BLaER1 (cell line): ENCODE results near the gene GPER1.

Experiments
- H3K27ac ChIP-seq: shearing (Covaris generic); formaldehyde crosslinking; 2 replicates; pipeline ENCODE4 v1.8.1; 2022
- H3K27me3 ChIP-seq: shearing (Covaris generic); formaldehyde crosslinking; 2 replicates; pipeline ENCODE4 v1.8.1; 2022
- H3K36me3 ChIP-seq: shearing (Covaris generic); formaldehyde crosslinking; 2 replicates; pipeline ENCODE4 v1.8.1; 2022
- H3K4me1 ChIP-seq: shearing (Covaris generic); formaldehyde crosslinking; 2 replicates; pipeline ENCODE4 v1.8.1; 2022
- H3K4me2 ChIP-seq: shearing (Covaris generic); formaldehyde crosslinking; 2 replicates; pipeline ENCODE4 v1.8.1; 2022
- H3K4me3 ChIP-seq: shearing (Covaris generic); formaldehyde crosslinking; 2 replicates; pipeline ENCODE4 v1.8.1; 2022
- H3K9ac ChIP-seq: shearing (Covaris generic); formaldehyde crosslinking; 2 replicates; pipeline ENCODE4 v1.8.1; 2022
- H3K9me3 ChIP-seq: shearing (Covaris generic); formaldehyde crosslinking; 2 replicates; pipeline ENCODE4 v1.8.1; 2022
- H4K20me1 ChIP-seq: shearing (Covaris generic); formaldehyde crosslinking; 2 replicates; pipeline ENCODE4 v1.8.1; 2022
- Cebpa-rat ChIP-seq: shearing (Covaris generic); IDR thresholded peaks from 2 replicates; pipeline ENCODE4 v1.8.1; 2022

Gene GPER1

GRCh38 chr7:1104516-1105179, 16.7 kb downstream of the GPER1 start:
- H3K4me3 ChIP-seq, result peak overlapping the region; percentile 29; the same call in 1 of the 2 replicates

GRCh38 chr7:1105189-1105588, 17.3 kb downstream of the GPER1 start:
- Histone ChIP-seq H3K4me3 (peak overlapping the region; percentile 29; the same call in 1 of the 2 replicates), H3K9ac (peak overlapping the region; percentile 59), H4K20me1 (peaks cover 87% of the 10 kb centered on the region), H3K36me3 (peaks cover 31% of the 10 kb centered on the region), H3K27me3 (no peaks in the 10 kb centered on the region), H3K4me1 (peaks cover 99% of the 10 kb centered on the region), H3K4me2 (peak overlapping the region; percentile 98), H3K9me3 (no peaks in the 10 kb centered on the region), H3K27ac (peak overlapping the region; percentile 70)
- TF ChIP-seq Cebpa-rat, result no peak

More at GRCh38 chr7:1104516-1105179, 16.7 kb downstream of the GPER1 start:
- Histone ChIP-seq H3K27ac (peak overlapping the region; percentile 70), H4K20me1 (peaks cover 87% of the 10 kb centered on the region), H3K27me3 (no peaks in the 10 kb centered on the region), H3K9ac (peak overlapping the region; percentile 59), H3K4me1 (peaks cover 99% of the 10 kb centered on the region), H3K9me3 (no peaks in the 10 kb centered on the region), H3K36me3 (peaks cover 31% of the 10 kb centered on the region), H3K4me2 (peak overlapping the region; percentile 98)
- no peak for TF ChIP-seq Cebpa-rat

GRCh38 chr7:1106063-1106792, 18.3 kb downstream of the GPER1 start:
- H3K27me3 ChIP-seq, result no peaks in the 10 kb centered on the region
- H3K36me3 ChIP-seq, result peaks cover 31% of the 10 kb centered on the region
- peaks cover 99% of the 10 kb centered on the region for H3K4me1 ChIP-seq
- peak overlapping the region; percentile 98 for H3K4me2 ChIP-seq
- H3K9ac ChIP-seq, result peak overlapping the region; percentile 23
- TF ChIP-seq Cebpa-rat, result no peak
- H3K27ac ChIP-seq, result peak overlapping the region; percentile 54
- peaks cover 82% of the 10 kb centered on the region for H4K20me1 ChIP-seq
- peak overlapping the region; percentile 29; the same call in 1 of the 2 replicates for H3K4me3 ChIP-seq
- H3K9me3 ChIP-seq, result no peaks in the 10 kb centered on the region

- Histone ChIP-seq H3K27ac (peak overlapping the region; percentile 54), H3K4me3 (no peak overlapping the region), H3K36me3 (peaks cover 25% of the 10 kb centered on the region), H3K9me3 (no peaks in the 10 kb centered on the region), H3K4me2 (peak overlapping the region; percentile 98), H3K9ac (peak overlapping the region; percentile 23), H3K4me1 (peaks cover 99% of the 10 kb centered on the region), H4K20me1 (peaks cover 76% of the 10 kb centered on the region), H3K27me3 (no peaks in the 10 kb centered on the region)
- TF ChIP-seq Cebpa-rat, result no peak
Observed at GRCh38 chr7:1106793-1107421, 19.0 kb downstream of the GPER1 start.

- Histone ChIP-seq H3K4me2 (peak overlapping the region; percentile 87), H3K27me3 (no peaks in the 10 kb centered on the region), H3K9me3 (no peaks in the 10 kb centered on the region), H3K4me1 (peaks cover 99% of the 10 kb centered on the region), H3K27ac (no peak overlapping the region), H3K9ac (no peak overlapping the region), H4K20me1 (peaks cover 78% of the 10 kb centered on the region), H3K36me3 (peaks cover 24% of the 10 kb centered on the region; the same call in 1 of the 2 replicates), H3K4me3 (no peak overlapping the region)
- no peak for TF ChIP-seq Cebpa-rat
Observed at GRCh38 chr7:1108264-1108920, 20.5 kb downstream of the GPER1 start.

GRCh38 chr7:1109581-1110310, 21.8 kb downstream of the GPER1 start:
- no peak for TF ChIP-seq Cebpa-rat
- peak overlapping the region; percentile 88 for H3K27ac ChIP-seq
- peak overlapping the region; percentile 35; the same call in 1 of the 2 replicates for H3K4me3 ChIP-seq
- H3K4me1 ChIP-seq, result peaks cover 99% of the 10 kb centered on the region
- H3K9me3 ChIP-seq, result no peaks in the 10 kb centered on the region
- peaks cover 16% of the 10 kb centered on the region; the same call in 1 of the 2 replicates for H3K36me3 ChIP-seq
- no peaks in the 10 kb centered on the region for H3K27me3 ChIP-seq
- H4K20me1 ChIP-seq, result peaks cover 77% of the 10 kb centered on the region
- H3K9ac ChIP-seq, result peak overlapping the region; percentile 64
- peak overlapping the region; percentile 87 for H3K4me2 ChIP-seq

GRCh38 chr7:1110358-1110757, 22.4 kb downstream of the GPER1 start:
- peaks cover 72% of the 10 kb centered on the region for H4K20me1 ChIP-seq
- peaks cover 17% of the 10 kb centered on the region; the same call in 1 of the 2 replicates for H3K36me3 ChIP-seq
- H3K9ac ChIP-seq, result peak overlapping the region; percentile 64
- no peak for TF ChIP-seq Cebpa-rat
- no peaks in the 10 kb centered on the region for H3K27me3 ChIP-seq
- peaks cover 99% of the 10 kb centered on the region for H3K4me1 ChIP-seq
- peak overlapping the region; percentile 35 for H3K4me3 ChIP-seq
- H3K9me3 ChIP-seq, result no peaks in the 10 kb centered on the region
- H3K27ac ChIP-seq, result peak overlapping the region; percentile 88
- peak overlapping the region; percentile 87 for H3K4me2 ChIP-seq

- Histone ChIP-seq H4K20me1 (peaks cover 64% of the 10 kb centered on the region), H3K9ac (peak overlapping the region; percentile 64), H3K36me3 (peaks cover 25% of the 10 kb centered on the region), H3K4me3 (no peak overlapping the region), H3K4me2 (peak overlapping the region; percentile 87), H3K9me3 (no peaks in the 10 kb centered on the region), H3K27me3 (no peaks in the 10 kb centered on the region), H3K4me1 (peaks cover 92% of the 10 kb centered on the region), H3K27ac (peak overlapping the region; percentile 88)
- no peak for TF ChIP-seq Cebpa-rat
Observed at GRCh38 chr7:1111156-1111555, 23.2 kb downstream of the GPER1 start.

GRCh38 chr7:1112109-1112508, 24.2 kb downstream of the GPER1 start:
- H3K4me1 ChIP-seq, result peaks cover 83% of the 10 kb centered on the region
- no peak for TF ChIP-seq Cebpa-rat
- H3K4me2 ChIP-seq, result peak overlapping the region; percentile 87; the same call in 1 of the 2 replicates
- peaks cover 26% of the 10 kb centered on the region for H3K36me3 ChIP-seq
- peaks cover 55% of the 10 kb centered on the region for H4K20me1 ChIP-seq
- no peak overlapping the region for H3K4me3 ChIP-seq
- H3K9me3 ChIP-seq, result no peaks in the 10 kb centered on the region
- H3K27ac ChIP-seq, result no peak overlapping the region
- H3K27me3 ChIP-seq, result no peaks in the 10 kb centered on the region
- no peak overlapping the region for H3K9ac ChIP-seq
